ENCODE data around the gene PRICKLE4.

The PRICKLE4 gene

DNA sequence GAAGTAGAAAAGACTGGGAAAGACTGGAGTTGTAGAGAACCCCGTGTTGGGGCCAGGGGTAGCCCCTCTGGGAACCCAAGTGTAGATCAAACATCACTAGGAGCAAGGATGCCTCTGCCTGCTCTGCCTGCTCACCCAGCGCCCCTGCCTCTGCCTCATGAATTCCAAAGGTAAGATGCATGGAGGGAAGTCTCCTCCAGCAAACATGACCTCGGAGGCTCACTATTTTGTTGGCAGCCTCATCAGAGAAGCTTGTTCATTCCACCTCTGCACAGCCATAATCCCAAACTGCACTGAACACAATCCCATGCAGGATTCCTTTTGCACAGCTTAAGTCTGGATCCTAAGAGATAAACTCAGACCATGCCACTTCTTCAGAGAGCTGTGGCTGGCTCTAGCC lies 5.7 kb upstream of the PRICKLE4 start:
- DNase-seq: no peak

DNA sequence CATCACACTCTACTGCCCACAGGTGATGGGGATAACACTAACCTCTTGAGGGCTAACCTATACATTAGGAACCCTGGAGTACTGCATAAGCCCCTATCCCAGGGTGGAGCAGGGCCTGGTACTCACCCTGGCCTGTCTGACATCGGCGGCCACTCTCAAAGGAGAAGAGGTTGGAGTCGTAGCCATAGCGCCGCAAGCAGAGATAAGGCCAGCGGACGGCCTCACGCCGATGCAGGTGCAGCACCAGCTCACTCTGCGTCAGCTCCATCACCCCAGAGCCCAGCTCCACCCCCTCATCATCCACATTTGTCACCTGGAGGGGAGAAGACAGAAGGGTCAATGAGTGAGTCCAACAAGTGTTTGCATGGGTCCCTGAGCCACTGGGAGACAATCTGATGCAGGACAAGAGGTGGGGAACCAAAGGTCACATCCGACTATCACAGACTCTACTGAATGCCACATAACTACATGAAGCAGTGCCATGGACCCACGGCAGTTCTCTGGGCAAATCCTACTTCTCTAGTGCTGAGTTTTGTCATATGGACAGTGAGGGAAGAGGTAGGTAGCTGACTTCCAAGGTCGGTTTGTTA lies 5.2 kb upstream of the PRICKLE4 start:
- no peak for DNase-seq

DNA sequence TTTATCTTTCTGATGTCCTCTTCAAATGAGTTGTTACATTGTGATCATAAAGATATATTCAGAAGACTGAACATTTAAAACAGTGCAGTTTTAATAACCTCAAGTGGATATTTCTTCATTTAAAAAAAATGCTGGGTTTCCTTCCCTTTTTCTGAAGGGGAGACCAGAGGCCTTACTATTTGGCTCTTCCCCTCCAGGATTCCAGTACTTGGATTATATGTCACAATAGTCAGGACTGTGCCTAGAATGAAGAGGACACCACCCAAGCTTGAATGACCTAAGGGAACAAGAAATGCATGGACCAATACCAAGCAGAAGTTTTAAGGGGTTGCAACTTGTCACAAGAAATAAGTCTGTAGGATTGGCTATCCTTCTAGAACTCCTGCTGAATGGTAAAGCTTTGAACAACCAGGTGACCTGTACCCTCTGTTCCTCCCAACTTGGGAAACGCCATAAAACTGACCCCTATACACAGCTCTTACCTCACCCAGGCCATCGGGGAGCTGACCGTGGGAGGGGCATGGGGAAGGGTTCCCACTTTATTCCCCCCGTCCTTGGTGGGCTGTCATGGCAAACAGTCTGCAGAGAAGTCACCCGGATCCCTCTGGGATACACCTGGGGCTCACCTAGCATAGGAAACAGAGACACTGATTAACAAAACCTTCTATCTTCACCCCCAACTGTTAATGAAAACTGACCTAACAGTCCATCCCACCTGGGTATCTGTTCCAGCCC lies 2.9 kb upstream of the PRICKLE4 start:
- no peak for DNase-seq

DNA sequence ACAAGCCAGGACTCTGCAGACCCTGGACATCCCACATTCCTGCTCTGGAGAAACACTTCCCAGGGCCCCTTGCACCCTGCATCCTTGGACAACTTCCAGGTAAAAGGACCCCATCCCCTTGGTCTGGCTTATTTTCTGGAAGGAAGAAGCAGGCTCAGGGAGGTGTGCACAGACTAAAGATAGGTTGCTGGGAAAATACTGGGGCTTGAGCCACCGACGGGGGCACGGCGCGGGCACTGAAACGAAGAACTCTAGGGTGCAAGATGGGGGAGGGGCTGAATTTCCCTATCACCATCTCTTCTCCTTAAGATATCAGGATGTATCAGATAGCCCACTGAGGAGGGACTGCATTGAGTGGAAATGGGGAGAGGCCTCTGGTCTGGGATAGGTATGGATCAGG lies 1.7 kb upstream of the PRICKLE4 start:
- no peak for DNase-seq

DNA sequence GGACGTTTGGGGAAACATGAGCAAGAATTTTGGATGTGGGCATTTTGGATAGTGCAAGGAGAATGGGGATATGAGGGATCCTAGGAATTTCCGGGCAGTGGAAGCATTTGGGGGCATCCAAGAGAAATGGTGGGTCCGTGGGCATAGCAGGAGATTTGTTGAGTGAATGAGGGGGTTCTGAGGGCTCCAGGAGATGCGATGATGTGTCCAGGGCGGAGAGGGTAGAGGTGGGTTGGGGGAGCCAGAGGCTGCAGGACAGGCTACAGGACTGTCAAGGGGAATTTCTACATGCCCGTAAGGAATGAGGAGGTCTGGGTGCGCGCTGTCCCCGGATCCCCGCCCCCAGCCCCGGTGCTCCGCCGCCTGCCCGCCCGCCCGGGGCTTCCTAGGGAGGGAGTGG lies 1.2 kb upstream of the PRICKLE4 start:
- DNase-seq: no peak

DNA sequence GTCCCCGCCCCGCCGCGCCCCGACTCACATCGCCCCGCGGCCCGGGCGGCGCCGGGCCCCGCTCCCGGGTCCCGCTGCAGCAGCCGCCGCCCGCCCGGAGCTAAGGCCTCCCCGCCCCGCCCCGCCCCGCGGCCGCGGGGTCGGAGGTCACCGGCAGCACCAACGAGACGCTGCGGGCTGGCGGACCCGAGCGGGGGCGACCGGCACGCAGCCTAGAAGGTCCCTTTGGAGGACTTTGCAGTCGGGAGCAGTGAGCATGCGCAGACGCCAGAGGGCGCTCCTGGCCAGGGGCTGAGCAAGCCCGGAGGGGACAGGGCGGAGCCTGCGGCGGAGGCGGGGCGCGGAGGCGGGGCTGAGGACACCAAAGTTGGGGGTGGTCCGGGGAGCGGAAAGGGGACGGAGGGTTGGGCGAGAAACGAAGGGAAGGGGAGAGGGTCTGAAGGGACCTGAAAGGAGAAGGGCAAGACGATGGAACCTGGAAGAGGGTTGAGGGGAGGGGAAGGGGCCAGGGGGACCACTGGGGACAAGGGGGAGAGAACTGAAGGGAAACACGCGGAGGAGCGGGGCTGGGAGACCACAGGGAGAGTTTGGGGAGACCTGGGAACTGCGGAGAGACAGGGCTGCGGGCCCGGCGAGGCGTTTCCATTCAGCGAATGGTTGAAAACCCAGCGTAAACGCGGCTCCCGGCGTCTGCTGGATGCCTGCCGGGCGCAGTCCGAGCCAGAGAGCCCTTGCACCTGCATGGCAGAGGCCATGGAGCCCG lies 613 bp upstream of the PRICKLE4 start, which contains the start of gene FRS3:
FRS3 (minus strand) TSS at position 113 of the 763 bp plus-strand sequence. CDS start 2,913 bp downstream, outside the sequence.
- peak; percentile 97 for DNase-seq

DNA sequence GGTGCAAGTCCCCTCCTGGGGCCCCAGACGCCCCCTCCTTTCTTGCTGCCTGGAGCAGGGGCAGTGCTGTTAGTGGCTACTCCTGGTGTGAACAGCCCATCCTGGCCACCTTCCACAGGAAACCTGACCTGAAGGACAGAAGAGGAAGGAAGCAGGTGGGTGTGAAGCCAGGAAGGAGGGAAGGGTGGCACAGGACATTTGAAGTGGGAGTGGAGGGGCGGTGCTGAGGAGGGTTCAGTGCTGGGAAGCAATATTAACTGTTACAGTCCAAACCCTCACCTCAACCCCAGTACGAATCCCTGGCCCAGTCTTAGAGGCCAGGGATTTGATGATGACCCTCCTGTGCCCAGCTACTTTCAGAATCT lies 766 bp downstream of the PRICKLE4 start:
- no peak for DNase-seq

DNA sequence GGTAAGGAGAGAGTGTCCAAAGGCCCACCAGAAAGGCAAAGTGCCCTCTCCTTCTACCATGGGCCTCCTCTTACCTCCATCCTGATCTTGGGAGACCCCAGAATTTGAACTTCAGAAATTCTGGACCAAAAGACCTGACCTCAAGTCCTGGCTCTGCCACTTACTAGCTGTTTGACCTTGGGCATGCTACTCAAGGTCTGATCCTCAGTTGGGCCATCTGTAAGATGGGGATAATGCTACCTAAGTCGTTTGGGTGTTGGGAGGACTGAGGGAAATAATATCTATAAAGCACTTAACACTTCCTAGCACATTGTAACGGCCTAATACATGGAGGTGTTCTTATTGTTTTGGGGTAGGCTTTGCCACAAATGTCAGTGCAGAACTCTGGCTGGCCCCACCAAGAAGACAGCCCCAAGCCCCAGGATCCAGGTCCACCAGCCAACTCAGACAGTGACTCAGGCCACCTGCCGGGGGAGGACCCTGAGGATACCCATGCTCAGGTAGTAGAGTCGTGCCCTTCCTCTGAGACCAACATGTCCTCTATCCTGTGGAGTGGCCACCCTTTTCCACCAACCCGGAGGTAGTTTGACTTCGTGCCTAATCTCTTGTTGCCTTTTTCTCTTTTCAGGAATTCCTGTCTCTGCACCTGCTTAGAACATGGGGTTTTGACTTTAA lies 2.7 kb downstream of the PRICKLE4 start:
- DNase-seq: no peak

DNA sequence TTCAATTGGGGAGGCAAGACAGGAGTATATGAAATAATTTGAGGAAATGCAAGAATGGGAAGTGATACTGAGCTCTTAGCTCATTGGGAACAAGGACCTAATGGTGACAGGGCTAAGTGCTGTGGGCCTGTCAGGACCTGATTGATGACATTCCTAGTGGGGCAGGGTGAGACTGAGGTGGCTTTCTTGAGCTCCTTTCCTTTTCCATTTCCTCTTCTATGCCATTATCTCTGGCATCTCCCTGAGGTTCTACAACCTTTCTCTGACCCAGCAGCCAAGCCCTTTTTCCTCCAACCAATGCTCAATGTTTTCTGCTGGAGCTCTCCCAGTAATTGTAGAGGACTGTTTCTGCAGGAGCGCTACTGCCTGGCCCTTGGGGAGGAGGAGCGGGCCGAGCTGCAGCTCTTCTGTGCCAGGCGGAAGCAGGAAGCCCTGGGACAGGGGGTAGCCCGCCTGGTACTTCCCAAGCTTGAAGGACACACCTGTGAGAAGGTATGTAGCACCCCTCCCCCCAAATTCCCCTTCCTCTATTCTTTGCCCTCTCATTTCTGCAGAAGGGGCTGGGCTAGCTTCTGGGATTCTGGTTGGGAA lies 4.1 kb downstream of the PRICKLE4 start:
- DNase-seq: no peak

DNA sequence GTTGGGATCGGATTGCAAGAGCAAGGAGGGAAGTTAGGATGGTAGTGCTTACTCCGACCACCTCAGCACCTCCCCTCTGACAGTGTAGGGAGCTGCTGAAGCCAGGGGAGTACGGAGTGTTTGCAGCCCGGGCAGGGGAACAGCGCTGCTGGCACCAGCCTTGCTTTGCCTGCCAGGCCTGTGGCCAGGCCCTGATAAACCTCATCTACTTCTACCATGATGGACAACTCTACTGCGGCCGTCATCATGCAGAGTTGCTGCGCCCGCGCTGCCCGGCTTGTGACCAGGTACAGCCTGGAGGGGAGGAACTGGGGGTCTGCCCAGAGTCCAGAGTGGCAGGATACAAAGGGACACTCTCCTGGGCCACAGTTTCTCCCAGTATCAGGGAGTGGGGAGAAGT lies 4.7 kb downstream of the PRICKLE4 start:
- DNase-seq: no peak

DNA sequence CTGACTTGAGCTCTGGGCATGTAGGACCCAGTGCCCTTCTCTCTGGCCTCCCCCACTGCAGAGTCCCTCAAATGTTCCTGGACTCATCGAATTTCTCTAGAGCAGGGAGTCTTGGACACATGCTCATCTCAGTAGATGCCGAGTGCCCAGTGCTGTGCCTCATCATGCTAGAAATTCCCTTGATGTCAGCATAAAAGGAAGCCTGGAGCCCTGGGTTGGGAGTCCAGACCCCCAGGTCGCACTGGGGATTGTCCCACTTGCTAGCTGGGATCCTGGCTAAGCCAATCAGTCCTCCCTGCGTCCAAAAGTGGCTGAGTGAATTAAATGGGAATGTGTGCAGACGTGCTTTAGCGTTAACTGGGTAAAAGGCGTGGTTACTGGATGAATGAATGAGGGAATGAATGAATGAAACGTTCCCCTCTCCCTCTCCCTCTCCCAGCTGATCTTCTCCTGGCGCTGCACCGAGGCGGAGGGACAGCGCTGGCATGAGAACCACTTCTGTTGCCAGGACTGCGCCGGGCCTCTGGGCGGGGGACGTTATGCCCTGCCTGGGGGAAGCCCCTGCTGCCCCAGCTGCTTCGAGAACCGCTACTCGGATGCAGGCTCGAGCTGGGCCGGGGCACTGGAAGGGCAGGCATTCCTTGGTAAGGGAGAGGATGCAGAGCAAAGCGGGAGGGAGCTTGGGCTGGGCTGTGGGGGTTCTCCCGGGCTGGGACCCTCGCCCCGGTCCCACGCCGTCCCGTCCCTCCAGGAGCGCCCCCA lies 5.3 kb downstream of the PRICKLE4 start:
- no peak for DNase-seq

DNA sequence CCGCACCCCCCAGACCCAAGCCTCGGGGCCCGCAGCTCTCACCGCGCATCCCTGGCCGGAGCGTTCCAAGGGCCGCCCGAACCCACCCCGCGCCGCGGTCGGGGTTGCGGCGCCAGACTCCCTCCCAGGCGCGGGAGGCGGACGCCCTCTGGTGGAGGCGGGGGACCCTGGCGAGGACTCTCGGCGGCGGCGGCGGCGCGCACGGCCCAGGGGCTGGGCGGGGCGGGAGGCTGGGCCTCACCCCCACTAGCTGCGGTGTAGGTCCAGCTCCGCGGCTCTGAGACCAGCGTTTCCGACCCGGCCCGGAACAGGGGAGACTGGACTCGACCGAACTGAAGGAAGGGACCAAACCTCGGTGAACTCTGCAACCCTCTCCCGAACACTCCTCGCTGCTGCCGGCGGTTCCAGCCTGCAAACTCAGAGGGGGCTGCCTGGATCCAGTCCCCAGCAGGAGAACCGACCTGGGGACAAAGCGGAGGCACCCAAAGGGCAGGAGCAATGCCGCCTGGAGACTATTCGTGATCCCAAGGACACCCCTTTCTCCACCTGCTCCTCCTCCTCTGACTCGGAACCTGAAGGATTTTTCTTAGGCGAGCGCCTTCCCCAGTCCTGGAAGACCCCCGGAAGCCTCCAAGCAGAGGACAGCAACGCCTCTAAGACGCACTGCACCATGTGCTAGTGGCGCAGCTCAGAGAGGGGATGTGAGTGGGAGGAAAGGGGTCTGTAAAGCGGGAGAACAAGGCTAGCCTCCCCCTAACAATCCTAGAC lies 6.1 kb downstream of the PRICKLE4 start:
- DNase-seq: peak; percentile 76

DNA sequence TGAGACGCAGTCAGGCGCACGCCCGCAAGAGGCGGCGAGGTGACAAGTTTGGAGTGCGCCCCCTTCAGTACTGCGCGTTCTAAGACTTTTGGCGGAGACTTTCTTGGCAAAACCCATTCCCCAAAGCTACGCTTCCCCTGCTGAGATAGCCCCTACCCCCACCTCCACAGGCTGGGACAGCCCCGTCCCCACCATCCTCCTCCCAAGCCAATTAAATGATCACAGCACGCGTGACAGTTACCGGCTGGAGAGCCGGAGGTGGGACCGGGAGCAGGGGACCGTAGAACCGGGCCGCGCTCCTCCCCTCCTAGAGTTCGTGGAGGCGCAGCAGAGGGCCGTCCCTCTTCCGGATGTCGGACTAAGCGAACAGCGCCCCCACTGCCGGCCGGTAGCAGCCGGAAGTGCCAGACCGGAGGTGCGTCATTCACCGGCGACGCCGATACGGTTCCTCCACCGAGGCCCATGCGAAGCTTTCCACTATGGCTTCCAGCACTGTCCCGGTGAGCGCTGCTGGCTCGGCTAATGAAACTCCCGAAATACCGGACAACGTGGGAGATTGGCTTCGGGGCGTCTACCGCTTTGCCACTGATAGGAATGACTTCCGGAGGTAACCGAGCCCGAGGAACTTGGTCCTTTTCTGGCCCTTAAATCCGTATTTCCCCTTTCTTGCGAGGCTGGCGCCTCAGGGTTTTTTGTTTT lies 6.8 kb downstream of the PRICKLE4 start, which contains the start of gene TOMM6:
TOMM6 (plus strand) TSS at position 476 of the 699 bp plus-strand sequence; CDS start at position 480, 4 bp downstream.
- peak; percentile 86 for DNase-seq

DNA sequence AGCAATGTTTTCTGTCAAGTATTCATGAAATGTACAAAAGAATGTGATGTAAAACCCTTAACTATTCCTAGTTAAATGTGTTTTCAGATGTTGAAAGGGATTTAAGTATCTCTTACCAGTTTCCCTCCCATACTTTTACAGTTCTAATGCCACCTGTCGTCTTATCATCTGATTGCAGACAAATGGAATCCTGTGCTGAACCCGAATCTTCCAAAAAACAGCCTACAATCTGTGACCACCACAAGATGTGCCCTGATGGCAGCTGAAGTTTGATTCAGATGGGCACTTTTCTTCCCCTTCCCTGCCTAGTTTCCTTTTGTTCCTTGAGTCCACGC lies 8.8 kb downstream of the PRICKLE4 start:
- DNase-seq: no peak

DNA sequence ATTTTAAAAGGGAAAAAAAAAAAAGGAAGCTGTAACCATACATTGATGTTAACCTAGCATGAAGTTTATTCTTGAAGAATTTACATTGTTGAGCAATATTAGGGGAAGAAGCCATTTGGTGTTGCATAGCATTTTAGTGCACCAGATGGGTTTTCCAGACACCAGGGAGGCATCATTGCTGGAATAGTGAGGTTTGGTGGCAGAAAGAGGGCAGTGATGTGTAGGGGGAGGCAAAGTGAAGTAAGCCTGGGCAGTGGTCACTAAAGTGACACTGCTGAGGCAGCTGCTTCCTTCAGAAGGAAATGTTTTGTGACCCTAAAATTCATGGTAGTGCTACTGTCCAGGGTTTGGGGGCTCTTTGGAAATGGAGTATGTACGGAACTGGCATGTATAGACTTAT lies 9.5 kb downstream of the PRICKLE4 start:
- DNase-seq: no peak

DNA sequence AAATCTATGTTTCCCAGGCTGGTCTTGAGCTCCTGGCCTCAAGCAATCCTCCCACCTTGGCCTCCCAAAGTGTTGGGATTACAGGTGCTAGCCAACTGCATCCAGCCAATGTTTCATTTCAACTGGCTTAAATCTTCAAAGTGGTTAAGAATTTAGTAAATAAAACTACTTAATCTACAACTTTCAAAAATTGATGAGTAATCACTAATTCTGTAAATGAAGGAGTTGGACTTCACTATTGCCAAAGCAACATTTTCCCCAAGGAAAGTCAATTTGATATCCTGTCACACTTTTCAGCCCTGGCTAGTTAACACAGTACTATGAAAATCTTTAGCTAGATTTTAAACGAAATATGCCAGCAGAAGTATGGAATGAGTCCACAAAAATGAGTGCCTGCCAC lies 10.7 kb downstream of the PRICKLE4 start:
- no peak for DNase-seq

DNA sequence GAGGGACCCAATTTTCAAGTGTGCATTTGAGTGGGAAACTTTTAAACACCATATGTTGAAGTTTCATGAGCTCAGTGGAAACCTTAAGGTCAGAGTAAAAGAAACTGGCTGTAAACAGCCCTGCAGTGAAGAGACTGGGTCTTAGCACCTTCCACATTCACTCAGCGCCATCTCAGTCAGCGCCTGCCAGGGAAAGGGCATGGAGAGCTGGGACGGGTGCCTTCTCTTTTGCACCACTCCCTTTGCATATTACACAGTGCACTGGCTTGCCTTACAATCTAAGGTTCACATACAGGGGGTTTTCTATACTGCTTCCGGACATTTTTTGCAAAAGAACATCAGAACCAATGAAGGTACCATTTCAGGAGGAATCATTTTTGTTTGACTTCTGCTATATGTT lies 11.4 kb downstream of the PRICKLE4 start:
- no peak for DNase-seq

DNA sequence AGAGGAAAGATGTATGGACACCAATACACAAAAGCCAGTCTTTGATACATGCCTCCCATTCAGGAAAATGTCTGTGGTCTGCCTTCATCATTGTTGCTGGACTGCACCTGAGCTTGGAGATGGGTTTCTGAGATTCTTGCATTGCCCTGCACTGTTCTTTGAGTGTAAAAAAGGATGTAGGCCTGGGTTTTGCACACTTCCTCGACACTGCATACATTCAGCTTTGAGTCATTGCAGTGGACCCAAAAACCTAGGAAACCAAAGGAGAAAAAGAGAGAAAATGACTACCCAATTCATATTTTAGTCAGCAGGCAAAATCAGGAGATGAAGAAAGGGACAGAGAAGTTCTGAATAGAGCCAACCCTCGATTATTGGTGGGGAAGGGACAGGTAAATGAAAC lies 15.9 kb downstream of the PRICKLE4 start:
- no peak for DNase-seq

DNA sequence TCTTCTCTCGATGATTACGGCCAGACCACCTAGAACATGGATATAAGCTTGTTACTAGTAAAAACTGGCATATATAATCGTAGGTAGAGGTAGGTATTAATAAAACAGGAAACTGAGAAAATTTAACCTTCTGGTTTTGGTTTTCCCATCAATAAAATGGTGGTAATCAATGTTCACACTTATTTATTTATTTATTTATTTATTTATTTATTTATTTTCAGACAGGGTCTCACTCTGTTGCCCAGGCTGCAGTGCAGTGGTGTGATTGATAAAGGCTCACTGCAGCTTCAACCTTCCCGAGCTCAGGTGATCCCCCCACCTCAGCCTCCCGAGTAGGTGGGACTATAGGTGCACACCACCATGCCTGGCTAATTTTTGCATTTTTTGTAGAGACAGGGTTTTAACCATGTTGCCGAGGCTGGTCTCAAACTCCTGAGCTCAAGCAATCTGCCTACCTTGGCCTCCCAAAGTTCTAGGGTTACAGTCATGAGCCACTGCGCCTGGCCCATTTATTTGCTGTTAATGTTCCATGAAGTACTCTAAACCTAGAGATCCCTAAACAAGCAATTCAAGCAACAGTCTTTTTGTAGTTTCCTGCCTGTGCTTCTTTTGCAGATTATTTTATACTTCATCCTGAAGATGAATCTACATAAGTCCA lies 18.4 kb downstream of the PRICKLE4 start:
- DNase-seq: no peak

DNA sequence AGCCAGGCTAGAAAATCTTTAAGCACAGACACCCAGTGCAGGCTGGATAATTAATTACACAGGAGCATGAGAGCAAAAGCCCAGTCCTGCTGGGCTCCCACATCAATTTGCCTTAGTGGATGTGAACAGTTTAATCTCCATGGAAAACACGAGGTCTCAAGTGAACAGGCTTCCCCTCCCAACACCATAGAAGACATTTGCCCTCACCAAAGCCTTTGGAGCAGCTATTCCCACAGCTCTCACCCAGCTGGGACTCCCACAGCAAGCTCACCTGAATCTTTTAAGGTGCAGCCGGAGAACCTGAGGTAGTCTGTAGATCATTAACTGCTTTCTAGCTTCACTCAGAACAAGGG lies 19.0 kb downstream of the PRICKLE4 start:
- DNase-seq: no peak

Data from activated gamma-delta T cell (primary cell).